Measurements from ENCODE around the gene BHLHE40.

DNA sequence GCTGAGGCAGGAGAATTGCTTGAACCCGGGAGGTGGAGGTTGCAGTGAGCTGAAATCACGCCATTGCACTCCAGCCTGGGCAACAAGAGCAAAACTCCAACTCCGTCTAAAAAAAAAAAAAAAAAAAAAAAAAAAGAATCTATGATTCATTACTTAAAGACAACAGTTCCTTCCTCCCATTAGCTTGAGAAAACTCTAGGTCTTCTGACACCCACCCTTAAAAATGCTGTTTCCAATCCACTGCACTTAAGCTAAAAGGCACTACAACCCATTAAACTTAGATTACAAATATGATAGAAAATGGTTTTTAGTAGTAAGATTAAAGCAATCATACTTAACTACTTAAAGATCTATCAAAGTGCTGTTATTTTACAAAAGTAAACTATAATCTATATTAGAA is 40.0 kb upstream of the BHLHE40 start:
- TF ChIP-seq SMC3 (IDR thresholded peaks at IDR 0.05; ENCODE audit: low read depth, low read length): no peak
- TF ChIP-seq, protein P1, sequence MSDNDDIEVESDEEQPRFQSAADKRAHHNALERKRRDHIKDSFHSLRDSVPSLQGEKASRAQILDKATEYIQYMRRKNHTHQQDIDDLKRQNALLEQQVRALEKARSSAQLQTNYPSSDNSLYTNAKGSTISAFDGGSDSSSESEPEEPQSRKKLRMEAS (IDR thresholded peaks at IDR 0.05; ENCODE audit: low read depth): no peak
- TF ChIP-seq MXI1 (IDR thresholded peaks at IDR 0.05; ENCODE audit: low read depth, low read length): no peak
- TF ChIP-seq, protein P2, sequence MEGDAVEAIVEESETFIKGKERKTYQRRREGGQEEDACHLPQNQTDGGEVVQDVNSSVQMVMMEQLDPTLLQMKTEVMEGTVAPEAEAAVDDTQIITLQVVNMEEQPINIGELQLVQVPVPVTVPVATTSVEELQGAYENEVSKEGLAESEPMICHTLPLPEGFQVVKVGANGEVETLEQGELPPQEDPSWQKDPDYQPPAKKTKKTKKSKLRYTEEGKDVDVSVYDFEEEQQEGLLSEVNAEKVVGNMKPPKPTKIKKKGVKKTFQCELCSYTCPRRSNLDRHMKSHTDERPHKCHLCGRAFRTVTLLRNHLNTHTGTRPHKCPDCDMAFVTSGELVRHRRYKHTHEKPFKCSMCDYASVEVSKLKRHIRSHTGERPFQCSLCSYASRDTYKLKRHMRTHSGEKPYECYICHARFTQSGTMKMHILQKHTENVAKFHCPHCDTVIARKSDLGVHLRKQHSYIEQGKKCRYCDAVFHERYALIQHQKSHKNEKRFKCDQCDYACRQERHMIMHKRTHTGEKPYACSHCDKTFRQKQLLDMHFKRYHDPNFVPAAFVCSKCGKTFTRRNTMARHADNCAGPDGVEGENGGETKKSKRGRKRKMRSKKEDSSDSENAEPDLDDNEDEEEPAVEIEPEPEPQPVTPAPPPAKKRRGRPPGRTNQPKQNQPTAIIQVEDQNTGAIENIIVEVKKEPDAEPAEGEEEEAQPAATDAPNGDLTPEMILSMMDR (IDR thresholded peaks at IDR 0.05): no peak
